CD8-positive, alpha-beta memory T cell (primary cell): ENCODE data around the gene SLC38A9. TPM values are rescaled to one million over a fixed set of nuclear protein-coding genes. Genes with fewer than 3 reads are reported as not detected.
"Not testable (repeated sequence)": the region's sequence is repeated elsewhere in the genome, so short reads cannot be mapped to it uniquely, and the experiment has no call there.

ENCODE experiments used
- CTCF ChIA-PET: fragments of 350-600 bp; sonication (Branson Sonifier 250); formaldehyde crosslinking; loops from one replicate; lab custom pipeline; 2021; ENCODE audit warnings: antibody characterized with exemption; lab: Charles Lee
- POLR2A ChIA-PET: fragments of 350-600 bp; sonication (Branson Sonifier 250); formaldehyde crosslinking; loops from one replicate; lab custom pipeline; 2021; ENCODE audit warnings: antibody characterized with exemption; lab: Charles Lee
- DNase-seq, 5 donors: peaks; one replicate each; pipeline versions ENCODE4 v3.0.0 to v3.0.0-alpha.2; 2020 to 2022; ENCODE audit warnings: mixed read lengths in 1 of 5
- H3K27ac ChIP-seq: one replicate; pipeline ENCODE4 v1.7.0; 2013; ENCODE audit warnings: low read depth, mild to moderate bottlenecking, low read length, moderate library complexity
- H3K27me3 ChIP-seq: 2 replicates; pipeline ENCODE4 v1.7.0; 2013; ENCODE audit warnings: low read length, mild to moderate bottlenecking; ENCODE audit not compliant: insufficient read depth, poor library complexity, severe bottlenecking
- H3K36me3 ChIP-seq: 2 replicates; pipeline ENCODE4 v1.7.0; 2013; ENCODE audit warnings: mild to moderate bottlenecking, low read length, moderate library complexity; ENCODE audit not compliant: insufficient read depth
- H3K4me1 ChIP-seq: 2 replicates; pipeline ENCODE4 v1.7.0; 2013; ENCODE audit warnings: mild to moderate bottlenecking, low read length, moderate library complexity; ENCODE audit not compliant: insufficient read depth
- H3K4me3 ChIP-seq: 2 replicates; pipeline ENCODE4 v1.7.0; 2013; ENCODE audit warnings: mild to moderate bottlenecking, low read length
- H3K9me3 ChIP-seq: 2 replicates; pipeline ENCODE4 v1.7.0; 2013; ENCODE audit warnings: mild to moderate bottlenecking, low read length
- H3K27ac Mint-ChIP-seq, 8 donors: one replicate each; pipeline ENCODE4 v1.8.0; 2020 to 2021; ENCODE audit warnings: mixed read lengths in 8 of 8, mild to moderate bottlenecking in 6 of 8, inconsistent platforms in 3 of 8, moderate library complexity in 3 of 8
- H3K27me3 Mint-ChIP-seq, 2 donors: one replicate each; pipeline ENCODE4 v1.8.0; 2020 to 2021; ENCODE audit warnings: mixed read lengths in 2 of 2, mild to moderate bottlenecking in 1 of 2, moderate library complexity in 1 of 2
- H3K36me3 Mint-ChIP-seq, 3 donors: one replicate each; pipeline ENCODE4 v1.8.0; 2020 to 2021; ENCODE audit warnings: mixed read lengths in 3 of 3, inconsistent platforms in 1 of 3, mild to moderate bottlenecking in 1 of 3
- H3K4me1 Mint-ChIP-seq, 3 donors: one replicate each; pipeline ENCODE4 v1.8.0; 2020 to 2021; ENCODE audit warnings: mixed read lengths in 3 of 3, inconsistent platforms in 1 of 3, mild to moderate bottlenecking in 1 of 3
- H3K4me3 Mint-ChIP-seq, 7 donors: one replicate each; pipeline ENCODE4 v1.8.0; 2020 to 2021; ENCODE audit warnings: mixed read lengths in 7 of 7, mild to moderate bottlenecking in 6 of 7, moderate library complexity in 4 of 7, inconsistent platforms in 2 of 7
- H3K9me3 Mint-ChIP-seq, 5 donors: one replicate each; pipeline ENCODE4 v1.8.0; 2020 to 2022; ENCODE audit warnings: mixed read lengths in 5 of 5, mild to moderate bottlenecking in 3 of 5, moderate library complexity in 2 of 5, inconsistent platforms in 1 of 5
- polyA plus RNA-seq: library from polyadenylated mRNA; unstranded; fragments of 300-500 nt; fragmentation: Illumina TruSeq; gene quantifications from one replicate; pipeline ENCODE4 v1.2.3, GENCODE V29; 2021
- total RNA-seq, 2 experiments: library from RNA; stranded (reverse); gene quantifications; one replicate each; pipeline ENCODE4 v1.2.3, GENCODE V29; 2021

The SLC38A9 gene, protein sequence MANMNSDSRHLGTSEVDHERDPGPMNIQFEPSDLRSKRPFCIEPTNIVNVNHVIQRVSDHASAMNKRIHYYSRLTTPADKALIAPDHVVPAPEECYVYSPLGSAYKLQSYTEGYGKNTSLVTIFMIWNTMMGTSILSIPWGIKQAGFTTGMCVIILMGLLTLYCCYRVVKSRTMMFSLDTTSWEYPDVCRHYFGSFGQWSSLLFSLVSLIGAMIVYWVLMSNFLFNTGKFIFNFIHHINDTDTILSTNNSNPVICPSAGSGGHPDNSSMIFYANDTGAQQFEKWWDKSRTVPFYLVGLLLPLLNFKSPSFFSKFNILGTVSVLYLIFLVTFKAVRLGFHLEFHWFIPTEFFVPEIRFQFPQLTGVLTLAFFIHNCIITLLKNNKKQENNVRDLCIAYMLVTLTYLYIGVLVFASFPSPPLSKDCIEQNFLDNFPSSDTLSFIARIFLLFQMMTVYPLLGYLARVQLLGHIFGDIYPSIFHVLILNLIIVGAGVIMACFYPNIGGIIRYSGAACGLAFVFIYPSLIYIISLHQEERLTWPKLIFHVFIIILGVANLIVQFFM
- total RNA-seq (10 to 100 TPM; 21.3 to 23.4 TPM), polyA plus RNA-seq (13.6 TPM)

- H3K27ac Mint-ChIP-seq: peak within 1 kb of the TSS; percentile 74 to 99 (median 96)
- H3K27ac ChIP-seq: peak within 1 kb of the TSS; percentile 58
- H3K36me3 ChIP-seq: no peaks in the 10 kb centered on the region
- POLR2A ChIA-PET: no interaction called here
- peak within 1 kb of the TSS; percentile 95 for H3K4me3 ChIP-seq
- peak; percentile 87 to 93 (median 90) for DNase-seq
- H3K4me1 Mint-ChIP-seq: peaks cover 25 to 45% (median 36%) of the 10 kb centered on the region in 3 donors
- peaks cover 0 to 6% (median 4%) of the 10 kb centered on the region in 5 donors for H3K9me3 Mint-ChIP-seq
- peak within 1 kb of the TSS; percentile 95 to 100 (median 99) for H3K4me3 Mint-ChIP-seq
- H3K4me1 ChIP-seq: peaks cover 12% of the 10 kb centered on the region
- peaks cover 6 to 26% (median 6%) of the 10 kb centered on the region in 3 donors for H3K36me3 Mint-ChIP-seq
- no peaks in the 10 kb centered on the region for H3K27me3 Mint-ChIP-seq
- no peaks in the 10 kb centered on the region for H3K27me3 ChIP-seq
- H3K9me3 ChIP-seq: no peaks in the 10 kb centered on the region
- CTCF ChIA-PET: no interaction called here
Measured at GRCh38 chr5:55712023-55712859, at the start of gene SLC38A9. TSS of gene SLC38A9 (minus strand) at chr5:55712324. CDS start at chr5:55697958, 14,366 bp downstream.

- H3K4me1 ChIP-seq: peaks cover 14% of the 10 kb centered on the region
- H3K9me3 ChIP-seq, H3K4me3 Mint-ChIP-seq, POLR2A ChIA-PET, CTCF ChIA-PET, DNase-seq, H3K9me3 Mint-ChIP-seq, H3K36me3 ChIP-seq, H3K27me3 ChIP-seq, H3K27ac ChIP-seq, H3K4me3 ChIP-seq, H3K27ac Mint-ChIP-seq, H3K36me3 Mint-ChIP-seq: not testable (repeated sequence)
- Mint-ChIP-seq H3K27me3 (peaks cover 19 to 34% of the 10 kb centered on the region in 2 donors), H3K4me1 (peaks cover 14 to 24% (median 19%) of the 10 kb centered on the region in 3 donors)
Measured at GRCh38 chr5:55761721-55762120, 49.6 kb upstream of the SLC38A9 start.

GRCh38 chr5:55758714-55759113 lies 46.6 kb upstream of the SLC38A9 start:
- ChIA-PET POLR2A (interaction anchor here (0.6 kb wide), 1 partner anchor 231 kb away, joined by 3 read pairs; no protein-coding TSS in a partner anchor), CTCF (no interaction called here)
- no peak overlapping the region for H3K27ac ChIP-seq
- H3K27me3 Mint-ChIP-seq: peaks cover 22 to 43% of the 10 kb centered on the region in 2 donors
- peaks cover 4% of the 10 kb centered on the region for H3K4me1 ChIP-seq
- H3K9me3 Mint-ChIP-seq: no peaks in the 10 kb centered on the region
- H3K27ac Mint-ChIP-seq: no peak overlapping the region
- H3K4me3 Mint-ChIP-seq: no peak overlapping the region
- H3K36me3 ChIP-seq: no peaks in the 10 kb centered on the region
- peaks cover 0 to 3% (median 3%) of the 10 kb centered on the region in 3 donors for H3K36me3 Mint-ChIP-seq
- DNase-seq: no peak
- H3K9me3 ChIP-seq: no peaks in the 10 kb centered on the region
- no peaks in the 10 kb centered on the region for H3K27me3 ChIP-seq
- peaks cover 4 to 10% (median 5%) of the 10 kb centered on the region in 3 donors for H3K4me1 Mint-ChIP-seq
- H3K4me3 ChIP-seq: no peak overlapping the region

DNA sequence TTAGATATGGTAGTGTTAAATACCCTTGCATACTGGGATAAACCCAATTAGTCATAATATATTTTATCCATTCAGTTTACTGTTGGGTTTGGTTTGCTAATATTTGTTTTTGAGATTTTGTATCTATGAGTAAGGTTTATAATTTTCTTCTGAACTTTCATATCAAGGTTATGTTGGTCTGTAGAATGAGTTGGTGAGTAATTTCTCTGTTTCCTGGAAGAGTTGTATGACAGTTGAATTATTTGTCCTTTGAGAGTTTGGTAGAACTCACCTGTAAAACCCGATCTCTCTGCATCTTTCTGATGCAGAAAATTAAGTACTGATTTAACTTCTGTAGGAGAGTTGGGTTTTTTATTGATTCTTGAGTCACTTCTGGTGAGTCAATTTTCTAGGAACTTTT lies 46.1 kb upstream of the SLC38A9 start:
- Histone ChIP-seq H3K27ac (no peak overlapping the region), H3K4me3 (no peak overlapping the region), H3K36me3 (no peaks in the 10 kb centered on the region), H3K4me1 (no peaks in the 10 kb centered on the region), H3K27me3 (no peaks in the 10 kb centered on the region), H3K9me3 (no peaks in the 10 kb centered on the region)
- peaks cover 0 to 3% (median 3%) of the 10 kb centered on the region in 3 donors for H3K36me3 Mint-ChIP-seq
- POLR2A ChIA-PET: interaction anchor here (0.6 kb wide), 1 partner anchor 231 kb away, joined by 3 read pairs; no protein-coding TSS in a partner anchor
- H3K27ac Mint-ChIP-seq: no peak overlapping the region
- no peak overlapping the region for H3K4me3 Mint-ChIP-seq
- no peaks in the 10 kb centered on the region for H3K9me3 Mint-ChIP-seq
- no peak for DNase-seq
- H3K27me3 Mint-ChIP-seq: peaks cover 22 to 43% of the 10 kb centered on the region in 2 donors
- CTCF ChIA-PET: no interaction called here
- H3K4me1 Mint-ChIP-seq: peaks cover 0 to 5% (median under 1%) of the 10 kb centered on the region in 3 donors

DNA sequence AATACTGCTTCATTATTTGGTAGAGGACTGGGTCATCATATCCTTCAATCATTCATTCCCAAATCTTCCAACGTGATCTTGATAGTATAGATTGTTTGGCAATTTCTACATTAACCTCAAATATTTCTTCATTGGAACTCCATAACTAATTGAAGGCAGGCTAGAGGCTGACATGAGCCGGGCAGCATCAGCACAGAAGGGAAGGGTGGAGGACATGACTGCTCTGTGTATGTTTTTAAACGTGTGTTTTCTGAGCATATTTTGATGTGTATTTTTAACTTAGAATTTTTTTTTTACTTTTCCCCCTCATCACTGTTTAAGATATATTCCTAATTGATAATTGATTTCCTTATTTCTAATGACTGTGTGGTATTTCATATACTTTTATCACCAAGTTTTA lies 38.4 kb upstream of the SLC38A9 start:
- no peak overlapping the region for H3K27ac Mint-ChIP-seq
- no peaks in the 10 kb centered on the region for H3K4me1 Mint-ChIP-seq
- Histone ChIP-seq H3K36me3 (no peaks in the 10 kb centered on the region), H3K9me3 (no peaks in the 10 kb centered on the region), H3K27me3 (no peaks in the 10 kb centered on the region), H3K27ac (no peak overlapping the region), H3K4me1 (no peaks in the 10 kb centered on the region), H3K4me3 (no peak overlapping the region)
- DNase-seq: no peak
- peaks cover 4 to 14% of the 10 kb centered on the region in 2 donors for H3K27me3 Mint-ChIP-seq
- CTCF ChIA-PET: no interaction called here
- H3K36me3 Mint-ChIP-seq: no peaks in the 10 kb centered on the region
- H3K9me3 Mint-ChIP-seq: peaks cover 0 to 2% (median 0%) of the 10 kb centered on the region in 5 donors
- POLR2A ChIA-PET: no interaction called here
- H3K4me3 Mint-ChIP-seq: no peak overlapping the region

GRCh38 chr5:55750063-55750462 lies 37.9 kb upstream of the SLC38A9 start:
- H3K4me1 ChIP-seq: no peaks in the 10 kb centered on the region
- no peaks in the 10 kb centered on the region for H3K36me3 Mint-ChIP-seq
- no peak overlapping the region for H3K27ac Mint-ChIP-seq
- H3K4me3 Mint-ChIP-seq: no peak overlapping the region
- DNase-seq: no peak
- H3K9me3 ChIP-seq: no peaks in the 10 kb centered on the region
- H3K27me3 Mint-ChIP-seq: peaks cover 4 to 13% of the 10 kb centered on the region in 2 donors
- H3K4me1 Mint-ChIP-seq: no peaks in the 10 kb centered on the region
- H3K9me3 Mint-ChIP-seq: peaks cover 0 to 2% (median 0%) of the 10 kb centered on the region in 5 donors
- no peak overlapping the region for H3K4me3 ChIP-seq
- no peaks in the 10 kb centered on the region for H3K36me3 ChIP-seq
- H3K27me3 ChIP-seq: no peaks in the 10 kb centered on the region
- ChIA-PET CTCF (no interaction called here), POLR2A (no interaction called here)
- no peak overlapping the region for H3K27ac ChIP-seq

GRCh38 chr5:55749387-55749786 lies 37.3 kb upstream of the SLC38A9 start:
- Mint-ChIP-seq H3K9me3 (peaks cover 0 to 2% (median 0%) of the 10 kb centered on the region in 5 donors), H3K27me3 (peaks cover 4 to 13% of the 10 kb centered on the region in 2 donors), H3K4me1 (no peaks in the 10 kb centered on the region), H3K4me3 (no peak overlapping the region), H3K36me3 (no peaks in the 10 kb centered on the region), H3K27ac (no peak overlapping the region)
- POLR2A ChIA-PET: no interaction called here
- Histone ChIP-seq H3K36me3 (no peaks in the 10 kb centered on the region), H3K27ac (no peak overlapping the region), H3K4me1 (no peaks in the 10 kb centered on the region), H3K9me3 (no peaks in the 10 kb centered on the region), H3K4me3 (no peak overlapping the region), H3K27me3 (no peaks in the 10 kb centered on the region)
- CTCF ChIA-PET: no interaction called here
- no peak for DNase-seq
